Stimulated activated CD4-positive, alpha-beta T cell treated with anti-CD3 and anti-CD28 coated beads, Interleukin-12 subunit alpha, Interleukin-12 subunit beta, amount 100 ng/mL, for 48 hours (primary cell): ENCODE data around the gene NTMT1.
"Not testable (repeated sequence)": the region's sequence is repeated elsewhere in the genome, so short reads cannot be mapped to it uniquely, and the experiment has no call there.

Source experiments
- DNase-seq, 3 donors: peaks; one replicate each; pipeline ENCODE4 v3.0.0-alpha.2; 2020; ENCODE audit warnings: low read depth in 2 of 3, low spot score in 1 of 3

The NTMT1 gene

GRCh38 chr9:129649726-129650679 lies 24.0 kb downstream of the NTMT1 start:
- no peak for DNase-seq

DNA sequence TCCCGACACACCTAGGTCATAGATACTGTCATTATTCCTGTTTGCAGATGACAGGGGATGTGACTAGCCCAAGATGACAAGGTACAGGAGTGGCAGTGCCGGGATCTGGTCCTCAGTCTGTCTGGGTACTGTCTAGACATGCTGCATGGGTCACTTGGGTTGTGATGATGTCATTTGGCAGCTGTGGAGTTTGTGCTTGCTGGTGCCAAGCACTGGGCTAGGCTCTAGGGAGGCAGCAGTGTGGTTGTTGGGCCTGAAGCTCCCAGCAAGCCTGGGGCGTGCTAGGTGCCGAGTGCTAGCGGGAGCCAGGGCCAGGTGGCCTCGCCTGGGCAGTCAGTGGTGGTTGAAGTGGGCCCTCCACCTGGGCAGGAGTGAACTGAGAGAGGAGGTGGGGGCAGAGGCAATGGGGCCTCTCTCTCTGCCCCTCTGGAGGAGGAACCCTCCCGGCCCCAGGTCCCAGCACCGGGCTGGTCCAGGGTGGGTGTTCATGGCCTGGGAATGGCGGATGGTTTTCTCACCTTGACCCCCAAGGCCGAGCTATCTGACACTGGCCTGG lies 24.8 kb downstream of the NTMT1 start:
- no peak for DNase-seq

DNA sequence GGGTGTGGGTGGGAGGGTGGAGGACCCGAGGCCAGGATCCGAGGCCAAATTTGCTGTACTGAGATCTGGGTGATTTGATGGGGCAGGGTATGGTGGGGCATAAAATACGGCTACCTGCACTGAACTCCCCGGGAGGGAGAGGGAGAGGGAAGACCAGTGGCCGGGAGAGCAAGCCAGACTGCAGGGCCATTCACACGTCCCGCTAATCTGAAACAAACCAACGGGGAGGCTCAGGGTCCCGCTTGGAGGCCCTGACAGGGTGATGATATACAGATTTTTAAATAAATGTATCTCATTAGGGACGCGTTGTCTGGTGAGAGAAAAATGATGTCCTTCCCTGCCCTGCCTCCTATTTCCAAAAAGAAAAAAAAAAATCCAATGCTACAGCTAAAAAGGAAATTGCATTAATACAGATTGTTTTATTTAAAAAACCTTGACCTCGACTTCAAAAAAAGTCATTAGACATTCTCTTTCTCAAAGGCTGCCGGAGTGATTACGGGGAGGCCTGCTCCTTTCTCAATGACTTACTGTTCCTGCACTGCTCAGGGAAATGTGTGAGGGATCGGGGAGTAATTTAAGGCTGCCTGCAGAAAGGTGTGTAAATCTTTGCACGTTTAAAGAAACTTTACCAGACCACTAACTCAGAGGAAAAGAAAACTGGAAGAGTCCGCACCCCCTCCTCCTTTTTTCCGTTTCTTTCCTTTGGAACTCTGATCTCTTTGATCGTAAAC lies 28.0 kb downstream of the NTMT1 start:
- no peak for DNase-seq

DNA sequence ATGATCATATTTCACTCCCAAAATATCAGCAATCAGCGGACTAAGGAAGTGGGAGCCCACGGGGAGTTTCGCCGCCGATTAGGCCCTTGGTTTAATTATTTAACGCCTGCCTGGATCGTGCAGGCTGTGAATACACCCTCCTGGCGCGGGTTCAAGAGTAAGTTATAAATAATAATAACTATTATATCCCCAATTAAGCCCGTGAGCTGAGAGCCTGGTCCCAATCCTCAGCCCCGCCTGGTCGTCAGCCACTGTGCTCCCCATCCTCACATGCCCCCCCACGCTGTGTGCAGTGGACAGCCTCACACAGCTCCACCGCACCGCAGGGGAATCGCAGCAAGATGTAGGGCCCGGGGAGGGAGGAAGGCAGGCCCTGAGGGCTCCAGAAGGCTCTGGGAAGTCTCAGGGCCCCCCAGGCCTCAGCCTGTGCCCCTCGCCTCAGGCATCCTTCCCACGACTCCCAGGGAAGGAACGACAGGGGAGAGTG lies 28.6 kb downstream of the NTMT1 start:
- no peak for DNase-seq

DNA sequence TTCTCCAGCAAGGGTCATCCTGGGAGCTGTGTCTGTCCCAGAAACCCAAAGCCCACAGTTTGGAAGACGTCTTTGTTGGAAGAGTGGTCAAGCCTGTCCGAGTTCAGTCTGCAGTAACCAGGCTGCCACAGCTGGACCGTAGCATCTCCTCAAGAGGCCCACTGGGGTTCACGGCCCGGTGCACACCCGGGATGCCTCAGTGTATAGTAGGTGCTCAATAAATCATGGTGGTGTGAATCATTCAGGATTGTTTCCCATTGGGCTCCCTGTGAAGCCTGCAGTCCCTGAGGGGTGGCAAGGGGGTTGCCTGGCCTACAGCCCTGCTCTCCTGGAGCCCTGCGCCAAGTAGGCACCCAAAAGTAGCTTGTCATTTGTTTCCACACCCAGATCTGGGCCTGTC lies 29.2 kb downstream of the NTMT1 start:
- DNase-seq, result no peak

DNA sequence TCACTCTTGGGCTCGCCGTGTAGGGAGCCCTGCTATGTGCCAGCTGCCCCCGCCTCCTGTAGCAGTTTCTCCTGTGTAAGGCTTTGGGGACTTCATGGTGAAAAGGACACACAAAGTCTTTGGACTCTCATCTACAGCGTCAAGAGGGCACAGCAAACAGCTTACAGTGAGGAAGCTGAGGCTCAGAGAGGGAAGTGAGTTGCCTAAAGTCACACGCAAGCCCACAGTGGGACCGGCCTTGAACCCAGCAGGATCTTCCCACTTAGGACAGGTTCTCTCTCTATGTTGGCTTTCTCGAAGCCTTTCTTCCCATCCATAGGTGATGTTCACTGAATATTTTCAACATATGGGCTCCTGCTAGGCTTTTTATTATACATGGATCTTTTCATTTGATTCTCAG lies 29.7 kb downstream of the NTMT1 start:
- no peak for DNase-seq

GRCh38 chr9:129656795-129657390 lies 30.9 kb downstream of the NTMT1 start:
- DNase-seq, result no peak

GRCh38 chr9:129661029-129661428 lies 35.1 kb downstream of the NTMT1 start:
- no peak for DNase-seq

DNA sequence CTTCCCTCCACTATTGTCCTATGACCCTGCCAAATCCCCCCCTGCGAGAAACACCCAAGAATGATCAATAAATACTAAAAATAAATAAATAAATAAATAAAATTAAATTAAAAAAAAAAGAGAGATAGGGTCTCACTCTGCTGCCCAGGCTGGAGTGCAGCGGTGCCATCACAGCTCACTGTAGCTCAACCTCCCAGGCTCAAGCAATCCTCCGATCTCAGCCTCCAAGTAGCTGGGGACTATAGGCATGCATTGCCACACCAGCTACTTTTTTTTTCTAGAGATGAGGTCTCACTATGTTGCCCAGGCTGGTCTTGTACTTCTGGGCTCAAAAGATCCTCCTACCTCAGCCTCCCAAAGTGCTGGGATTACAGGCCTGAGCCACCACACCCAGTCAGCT lies 36.3 kb downstream of the NTMT1 start:
- DNase-seq, result not testable (repeated sequence)

GRCh38 chr9:129664746-129665388 lies 38.9 kb downstream of the NTMT1 start:
- no peak for DNase-seq

- DNase-seq, result peak in 1 of 3 donors; percentile 21
These were observed 39.4 kb downstream of the NTMT1 start, which contains the start of gene PRRX2 for GRCh38 chr9:129665389-129665775. Gene PRRX2, plus strand, starts transcription at chr9:129665647. Its CDS starts 221 bp downstream, at chr9:129665868.

GRCh38 chr9:129665814-129666520 lies 40.0 kb downstream of the NTMT1 start:
- DNase-seq, result no peak

DNA sequence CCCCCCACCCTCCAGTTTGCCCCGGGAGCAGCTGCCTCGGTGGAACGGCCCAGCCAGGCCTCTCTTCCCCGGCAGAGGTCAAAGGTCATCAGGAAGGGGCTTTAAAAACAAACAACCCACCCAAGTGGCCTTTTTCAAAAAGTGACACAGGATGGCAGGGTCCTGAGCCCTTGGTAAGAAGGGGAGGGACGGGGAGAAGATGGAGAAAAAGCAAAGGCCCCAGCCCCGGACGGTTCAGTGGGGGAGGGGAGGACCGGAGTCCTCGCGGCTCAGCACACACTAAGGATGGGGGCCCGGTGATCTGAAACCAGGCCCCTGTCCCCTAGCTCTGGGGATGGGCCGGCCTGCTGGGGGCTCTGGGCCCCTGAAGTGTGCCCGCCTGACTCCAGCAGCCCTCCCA lies 40.6 kb downstream of the NTMT1 start:
- no peak for DNase-seq

DNA sequence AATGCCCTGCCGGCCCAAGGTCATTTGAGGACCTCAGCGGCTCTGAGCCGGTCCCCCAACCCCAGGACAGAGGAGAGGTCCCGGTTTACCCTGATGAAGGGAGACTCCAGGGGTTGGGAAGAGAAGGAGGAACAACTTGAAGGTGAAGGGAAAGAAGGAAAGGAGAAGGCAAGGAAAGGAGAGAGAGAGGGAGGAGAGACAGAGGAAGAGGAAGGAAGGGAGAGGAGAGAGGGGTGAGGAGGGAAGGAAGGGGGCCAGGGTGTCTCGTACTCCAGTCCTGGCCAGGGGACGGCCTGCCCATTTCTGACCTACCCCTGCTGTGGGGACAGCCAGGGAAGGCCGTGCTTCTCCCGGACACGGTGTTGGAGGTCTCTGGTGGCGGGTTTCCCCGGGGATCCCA lies 41.4 kb downstream of the NTMT1 start:
- no peak for DNase-seq

GRCh38 chr9:129667850-129668249 lies 41.9 kb downstream of the NTMT1 start:
- DNase-seq, result no peak

- no peak for DNase-seq
These were observed 43.3 kb downstream of the NTMT1 start for GRCh38 chr9:129669141-129669718.

DNA sequence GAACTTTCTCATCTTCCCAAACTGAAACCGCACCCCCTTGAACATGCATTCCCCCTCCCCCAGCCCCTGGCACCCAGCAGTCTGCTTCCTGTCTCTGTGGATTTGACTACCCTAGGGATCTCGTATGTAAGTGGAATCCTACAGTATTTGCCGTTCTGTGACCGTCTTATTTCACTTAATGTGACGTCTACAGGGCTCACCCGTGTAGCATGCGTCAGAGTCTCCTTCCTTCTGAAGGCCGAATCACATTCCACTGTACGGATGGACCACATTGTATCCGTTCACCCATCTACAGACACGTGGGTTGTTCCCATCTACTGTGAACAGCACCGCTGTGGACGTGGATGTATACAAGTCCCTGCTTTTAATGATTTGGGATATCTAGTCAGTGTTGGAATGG lies 44.0 kb downstream of the NTMT1 start:
- no peak for DNase-seq

DNA sequence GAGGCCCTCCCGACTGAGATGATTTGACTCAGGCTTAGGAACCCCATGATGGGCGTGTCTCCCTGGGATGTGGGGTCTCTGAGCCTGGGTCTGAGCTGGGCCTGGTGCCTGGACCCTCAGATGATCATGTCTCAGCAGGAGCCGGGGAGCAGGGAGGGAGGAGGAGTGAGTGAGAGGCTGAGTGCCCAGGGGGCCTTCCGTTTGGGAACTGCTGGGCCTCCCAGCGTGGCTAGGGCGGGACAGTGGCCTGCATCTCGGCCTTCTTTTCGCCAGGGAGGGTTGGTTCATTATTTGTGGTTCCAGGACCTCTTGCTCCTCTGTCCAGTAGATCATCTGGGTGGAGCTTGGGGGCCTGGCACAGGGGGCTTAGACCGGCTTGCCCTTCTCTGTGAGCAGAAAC lies 45.1 kb downstream of the NTMT1 start:
- no peak for DNase-seq

DNA sequence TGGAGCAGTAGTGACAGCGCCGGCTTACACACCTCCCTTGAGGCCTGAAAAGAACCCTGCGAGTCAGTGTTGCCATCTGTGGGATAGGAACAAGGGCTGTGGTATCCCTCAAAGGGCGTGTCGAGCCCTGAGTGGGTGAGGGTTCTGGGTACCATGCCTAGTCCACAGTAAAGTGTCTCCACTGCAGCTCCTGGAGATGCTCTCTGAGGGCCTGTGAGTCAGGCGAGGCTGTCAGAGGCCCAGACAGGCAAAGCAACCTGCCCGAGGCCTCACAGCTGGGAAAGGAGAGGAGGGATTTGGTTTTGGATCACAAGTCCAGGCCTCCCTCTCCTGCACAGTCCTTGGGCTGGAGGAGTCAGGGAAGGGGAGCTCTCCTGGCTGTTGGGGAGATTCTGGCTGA lies 45.6 kb downstream of the NTMT1 start:
- DNase-seq, result peak in 1 of 3 donors; percentile 23

GRCh38 chr9:129672702-129673101 lies 46.7 kb downstream of the NTMT1 start:
- no peak for DNase-seq
